ENCODE measurements around the gene SLC16A2. TPM values are rescaled to one million over a fixed set of nuclear protein-coding genes. Genes with fewer than 3 reads are reported as not detected.

SLC16A2 gene
- total RNA-seq, 6 donors from 2014 or later: 2.0 to 10.7 (median 4.8) TPM

- WGBS, 2 donors: 71 to 90% methylated on average over 2 of the region's 2 CpGs
- no peak overlapping the region for H3K27ac ChIP-seq
- no peaks in the 10 kb centered on the region for H3K36me3 ChIP-seq
- no peak for TF ChIP-seq CTCF (IDR thresholded peaks at IDR 0.05)
- no peak for TF ChIP-seq EP300 (IDR thresholded peaks at IDR 0.05)
- TF ChIP-seq POLR2A (IDR thresholded peaks at IDR 0.05): no peak
- no peak for TF ChIP-seq POLR2AphosphoS5 (IDR thresholded peaks at IDR 0.05)
- no peaks in the 10 kb centered on the region for H3K4me1 ChIP-seq
- no peaks in the 10 kb centered on the region for H3K9me3 ChIP-seq
- no peak overlapping the region for H3K4me3 ChIP-seq
- DNase-seq (no peak), ATAC-seq (ENCODE audit: low FRiP score in 2 of 2) (no peak)
- no peaks in the 10 kb centered on the region for H3K27me3 ChIP-seq
These were observed 32.1 kb upstream of the SLC16A2 start for GRCh38 chrX:74389016-74389722.

- WGBS, 2 donors: 94 to 100% methylated on average over 1 of the region's 1 CpG
These were observed 25.7 kb upstream of the SLC16A2 start for GRCh38 chrX:74395556-74395955.

GRCh38 chrX:74405973-74406489 lies 15.3 kb upstream of the SLC16A2 start:
- DNase-seq: no peak
- Histone ChIP-seq H3K4me1 (no peaks in the 10 kb centered on the region), H3K9me3 (no peaks in the 10 kb centered on the region), H3K27ac (no peak overlapping the region), H3K36me3 (no peaks in the 10 kb centered on the region), H3K4me3 (no peak overlapping the region), H3K27me3 (no peaks in the 10 kb centered on the region)
- TF ChIP-seq POLR2AphosphoS5 (IDR thresholded peaks at IDR 0.05): no peak
- TF ChIP-seq EP300 (IDR thresholded peaks at IDR 0.05): no peak
- TF ChIP-seq CTCF (IDR thresholded peaks at IDR 0.05): no peak
- TF ChIP-seq POLR2A (IDR thresholded peaks at IDR 0.05): no peak
- 33 to 65% methylated on average over 1 to 2 of the region's 2 CpGs for WGBS, 2 donors
- no peak for ATAC-seq (ENCODE audit: low FRiP score in 2 of 2)

More at GRCh38 chrX:74395556-74395955, 25.7 kb upstream of the SLC16A2 start:
- Histone ChIP-seq H3K4me3 (no peak overlapping the region), H3K27ac (no peak overlapping the region), H3K36me3 (no peaks in the 10 kb centered on the region), H3K27me3 (no peaks in the 10 kb centered on the region), H3K9me3 (no peaks in the 10 kb centered on the region), H3K4me1 (no peaks in the 10 kb centered on the region)
- DNase-seq (no peak), ATAC-seq (ENCODE audit: low FRiP score in 2 of 2) (no peak)
- TF ChIP-seq POLR2A (IDR thresholded peaks at IDR 0.05) (no peak), CTCF (IDR thresholded peaks at IDR 0.05) (no peak), EP300 (IDR thresholded peaks at IDR 0.05) (no peak), POLR2AphosphoS5 (IDR thresholded peaks at IDR 0.05) (no peak)

- Histone ChIP-seq H3K4me1 (no peaks in the 10 kb centered on the region), H3K27ac (no peak overlapping the region), H3K36me3 (no peaks in the 10 kb centered on the region), H3K9me3 (no peaks in the 10 kb centered on the region), H3K4me3 (no peak overlapping the region), H3K27me3 (no peaks in the 10 kb centered on the region)
- ATAC-seq (ENCODE audit: low FRiP score in 2 of 2) (no peak), DNase-seq (no peak)
- WGBS, 2 donors: 82 to 93% methylated on average over 1 of the region's 1 CpG
- TF ChIP-seq POLR2AphosphoS5 (IDR thresholded peaks at IDR 0.05) (no peak), POLR2A (IDR thresholded peaks at IDR 0.05) (no peak), CTCF (IDR thresholded peaks at IDR 0.05) (no peak), EP300 (IDR thresholded peaks at IDR 0.05) (no peak)
These were observed 13.0 kb upstream of the SLC16A2 start for GRCh38 chrX:74408304-74408703.

- TF ChIP-seq CTCF (IDR thresholded peaks at IDR 0.05) (no peak), EP300 (IDR thresholded peaks at IDR 0.05) (no peak), POLR2A (IDR thresholded peaks at IDR 0.05) (no peak), POLR2AphosphoS5 (IDR thresholded peaks at IDR 0.05) (no peak)
- H3K4me3 ChIP-seq: peak overlapping the region; percentile 8 to 59 (median 47)
- no peaks in the 10 kb centered on the region for H3K9me3 ChIP-seq
- H3K36me3 ChIP-seq: no peaks in the 10 kb centered on the region
- H3K4me1 ChIP-seq: peaks cover 0 to 9% (median 6%) of the 10 kb centered on the region in 4 donors
- WGBS, 2 donors: 53% methylated on average over 20 of the region's 20 CpGs; no CpG with 5 or more reads in 1 of the 2 donors
- DNase-seq: no peak
- peak overlapping the region; percentile 77 to 88 (median 87) for H3K27ac ChIP-seq
- ATAC-seq (ENCODE audit: low FRiP score in 2 of 2): no peak
- no peaks in the 10 kb centered on the region for H3K27me3 ChIP-seq
These were observed 1.5 kb upstream of the SLC16A2 start for GRCh38 chrX:74419864-74420195.
